RPMI7951 (cell line): Measurements from ENCODE around the gene ZNF556. TPM values are rescaled to one million over a fixed set of nuclear protein-coding genes. Genes with fewer than 3 reads are reported as not detected.

Source experiments
- DNase-seq: peaks from one replicate; pipeline ENCODE4 v3.0.0-alpha.2; 2012; ENCODE audit warnings: low read depth
- total RNA-seq: library from RNA; depleted of rRNA; stranded (reverse); fragments of >200 nt; shearing (Covaris generic); gene quantifications from 2 replicates; pipeline ENCODE4 v1.2.3, GENCODE V29; 2014; rRNA removed

ZNF556 gene
- total RNA-seq, 1 experiment from 2014 or later, result 1.7 TPM

DNA sequence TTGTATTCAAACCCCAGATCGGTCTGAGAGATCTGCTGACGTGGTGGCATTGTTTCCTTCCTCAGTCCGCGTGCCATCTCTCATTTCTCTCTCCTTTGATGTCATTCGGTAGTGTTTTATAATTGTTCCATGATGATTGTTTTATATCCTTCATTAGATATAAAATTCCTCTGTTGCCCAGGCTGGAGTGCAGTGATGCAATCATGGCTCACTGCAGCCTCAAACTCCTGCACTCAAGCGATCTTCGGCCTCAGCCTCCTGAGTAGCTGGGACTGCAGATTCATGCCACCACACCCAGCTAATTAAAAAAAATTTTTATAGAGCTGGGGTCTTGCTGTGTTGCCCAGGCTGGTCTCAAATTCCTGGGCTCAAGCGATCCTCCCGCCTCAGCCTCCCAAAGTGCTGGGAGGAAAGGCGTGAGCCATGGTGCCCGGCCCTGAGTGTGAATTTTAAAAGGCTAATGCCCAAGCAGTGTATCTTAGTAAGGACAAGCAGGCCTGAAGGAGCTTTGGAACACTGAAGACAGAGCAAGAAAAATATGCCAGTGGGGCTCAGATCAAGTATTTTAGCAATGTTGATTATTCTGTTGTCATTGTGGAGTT lies 38.9 kb downstream of the ZNF556 start:
- no peak for DNase-seq

DNA sequence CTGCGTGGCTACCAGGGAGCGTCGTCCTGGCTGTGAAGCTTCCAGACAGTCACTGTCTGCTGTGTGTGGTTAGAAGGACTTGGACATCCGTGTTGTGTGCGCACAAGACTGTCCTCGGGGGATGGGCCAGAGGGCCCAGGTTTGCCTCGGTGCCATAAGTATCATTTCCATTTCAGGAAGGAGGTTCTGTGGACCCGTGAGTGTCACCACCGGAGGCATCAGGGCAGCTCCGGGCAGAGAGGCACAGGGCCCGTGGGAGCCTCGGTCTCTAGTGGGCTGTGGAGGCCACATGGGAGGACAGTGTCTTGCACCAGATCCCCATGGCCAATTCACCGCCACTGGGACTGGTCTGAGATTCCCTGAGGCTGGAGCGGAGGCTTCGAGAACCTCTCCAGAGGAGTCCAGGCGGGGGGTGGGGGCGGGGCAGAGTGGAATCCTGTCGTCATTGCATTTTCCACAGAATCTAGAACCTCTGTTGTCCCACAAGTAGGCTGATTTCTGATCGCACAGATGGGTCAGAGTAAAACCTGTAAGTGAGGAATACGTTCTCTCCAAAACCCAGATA lies 39.6 kb downstream of the ZNF556 start:
- DNase-seq, result no peak

DNA sequence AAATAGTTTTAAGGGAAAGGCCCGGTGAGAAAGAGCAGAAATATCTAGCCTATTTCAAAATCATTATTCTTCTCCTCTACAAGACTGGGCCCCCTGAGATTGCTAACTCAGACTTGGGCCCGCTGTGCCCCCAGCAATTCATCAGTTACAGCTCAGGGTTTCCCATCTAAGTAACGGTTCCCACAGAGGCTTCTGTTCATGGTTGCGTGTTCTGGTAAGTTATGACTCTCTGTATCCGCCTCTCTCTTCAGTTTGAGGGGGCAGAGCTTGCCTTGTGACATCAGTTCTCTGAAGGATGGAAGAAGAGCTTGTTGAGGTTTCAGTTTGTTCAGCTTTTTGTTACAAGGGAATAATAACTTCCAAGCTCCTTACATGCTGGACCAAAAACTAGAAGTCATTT lies 45.2 kb downstream of the ZNF556 start:
- no peak for DNase-seq

DNA sequence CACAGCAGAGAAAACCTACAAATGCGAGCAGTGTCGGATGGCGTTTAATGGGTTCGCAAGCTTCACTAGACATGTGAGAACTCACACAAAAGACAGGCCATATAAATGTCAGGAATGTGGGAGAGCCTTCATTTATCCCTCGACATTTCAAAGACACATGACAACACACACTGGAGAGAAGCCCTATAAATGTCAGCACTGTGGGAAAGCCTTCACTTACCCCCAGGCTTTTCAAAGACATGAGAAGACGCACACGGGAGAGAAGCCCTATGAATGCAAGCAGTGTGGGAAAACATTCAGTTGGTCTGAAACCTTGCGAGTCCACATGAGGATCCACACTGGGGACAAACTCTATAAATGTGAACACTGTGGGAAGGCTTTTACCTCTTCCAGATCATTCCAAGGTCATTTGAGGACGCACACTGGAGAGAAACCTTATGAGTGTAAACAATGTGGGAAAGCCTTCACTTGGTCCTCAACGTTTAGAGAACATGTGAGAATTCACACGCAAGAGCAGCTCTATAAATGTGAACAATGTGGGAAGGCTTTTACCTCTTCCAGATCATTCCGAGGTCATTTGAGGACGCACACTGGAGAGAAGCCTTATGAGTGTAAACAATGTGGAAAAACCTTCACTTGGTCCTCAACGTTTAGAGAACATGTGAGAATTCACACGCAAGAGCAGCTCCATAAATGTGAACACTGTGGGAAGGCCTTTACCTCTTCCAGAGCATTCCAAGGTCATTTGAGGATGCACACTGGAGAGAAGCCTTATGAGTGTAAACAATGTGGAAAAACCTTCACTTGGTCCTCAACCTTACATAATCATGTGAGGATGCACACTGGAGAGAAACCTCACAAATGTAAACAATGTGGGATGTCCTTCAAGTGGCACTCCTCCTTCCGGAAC lies 50.4 kb downstream of the ZNF556 start:
- no peak for DNase-seq

DNA sequence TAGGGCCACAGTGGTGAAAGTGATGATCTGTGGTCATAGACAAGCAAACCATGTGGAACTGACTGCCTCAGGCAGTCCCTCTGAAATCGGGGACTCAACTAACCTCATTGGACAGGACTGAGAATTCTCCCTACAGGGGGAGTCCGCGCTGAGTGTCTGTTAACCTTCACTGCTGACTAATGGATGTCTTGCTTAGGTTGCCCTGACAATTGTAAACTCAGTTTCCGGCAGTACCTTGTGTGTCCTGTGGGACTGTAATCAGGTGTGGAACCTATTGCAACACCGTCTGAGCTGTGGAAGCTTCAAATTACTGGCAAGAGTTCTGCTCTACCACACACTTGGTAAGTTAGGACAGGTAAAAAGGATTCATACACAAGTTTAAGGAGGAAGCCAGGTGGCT lies 55.9 kb downstream of the ZNF556 start:
- peak; percentile 29 for DNase-seq

DNA sequence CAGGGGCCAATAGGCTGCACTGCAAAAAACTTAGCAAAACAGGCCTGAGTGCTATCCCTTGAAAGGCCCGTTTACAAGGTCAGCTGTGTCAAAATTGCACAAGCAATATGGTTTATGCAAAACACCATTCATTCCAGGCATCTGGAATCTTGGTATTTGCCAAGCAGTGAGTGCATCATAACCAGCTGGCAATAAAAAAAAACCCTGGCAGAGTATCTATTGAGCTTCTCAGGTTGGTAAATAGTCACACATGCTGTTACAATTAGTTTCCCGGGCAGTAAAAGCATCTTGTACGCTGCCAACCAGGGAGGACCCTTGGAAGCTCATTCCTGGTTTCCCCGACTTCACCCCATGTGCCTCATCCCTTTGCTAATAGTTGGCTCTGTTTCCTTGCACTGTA lies 56.4 kb downstream of the ZNF556 start:
- peak; percentile 68 for DNase-seq

DNA sequence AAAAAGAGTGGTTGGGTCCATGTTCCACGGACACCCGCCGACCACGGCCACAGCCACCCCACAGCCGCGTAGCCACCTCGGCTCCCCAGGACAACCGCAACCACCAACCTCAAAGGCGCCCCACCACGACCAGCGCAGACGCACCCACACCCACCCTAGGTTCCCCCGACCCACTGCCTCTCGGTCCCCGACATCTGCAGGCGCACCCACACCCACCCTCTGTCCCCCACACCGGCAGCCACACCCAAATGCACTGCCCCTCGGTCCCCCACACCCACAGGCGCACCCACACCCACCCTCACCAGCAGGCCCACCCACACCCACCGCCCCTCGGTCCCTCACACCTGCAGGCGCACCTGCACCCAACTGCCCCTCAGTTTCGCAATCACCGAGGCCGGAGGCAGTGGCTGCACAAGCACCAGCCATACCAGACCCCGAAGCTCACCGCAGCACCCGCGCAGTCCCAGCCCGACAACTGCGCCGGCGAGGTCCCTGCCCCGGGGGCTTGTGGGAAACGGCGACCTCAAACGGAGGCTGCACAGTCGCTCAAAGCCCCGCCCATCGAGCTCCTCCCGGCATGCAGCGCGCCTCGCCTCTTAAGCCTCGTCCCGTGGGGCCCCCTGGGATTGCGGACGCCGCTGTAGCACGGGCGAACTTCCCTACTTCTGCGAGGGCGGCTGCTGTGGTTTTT lies 59.4 kb downstream of the ZNF556 start:
- DNase-seq, result no peak

DNA sequence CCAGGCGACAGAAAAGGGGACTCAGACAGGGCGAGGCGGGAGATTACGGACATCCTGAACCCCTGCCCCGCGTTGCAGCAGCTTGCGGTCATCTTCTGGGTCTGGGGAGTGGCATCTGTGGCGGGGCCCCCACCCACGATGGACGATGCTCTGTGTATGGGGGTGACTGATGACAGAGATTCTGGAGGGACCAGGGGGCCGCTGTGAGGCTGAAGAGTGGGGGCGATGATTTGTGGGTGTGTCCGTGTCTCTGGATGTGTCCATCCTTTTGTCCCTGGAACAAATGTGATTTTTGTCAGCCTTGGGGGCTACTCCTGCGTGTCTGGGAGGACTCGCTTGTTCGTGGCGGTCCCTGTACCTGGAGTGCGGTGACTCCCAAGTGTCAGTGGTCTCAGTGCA lies 59.9 kb downstream of the ZNF556 start:
- no peak for DNase-seq

Other genes starting within 250 kb of the ZNF556 start
- gene GNG7, start 164.6 kb upstream of the ZNF556 start, total RNA-seq, result 0.96 and 1.3 TPM in 2 replicates
- gene DIRAS1, start 146.0 kb upstream of the ZNF556 start, total RNA-seq, result 0.96 and 1.9 TPM in 2 replicates
- gene SLC39A3, start 127.3 kb upstream of the ZNF556 start, total RNA-seq, result 37.1 and 55.1 TPM in 2 replicates
- gene SGTA, start 84.1 kb upstream of the ZNF556 start, total RNA-seq, result 58.5 and 62.1 TPM in 2 replicates
- 63.7 and 117 TPM in 2 replicates for gene THOP1, start 81.8 kb upstream of the ZNF556 start, total RNA-seq
- 0.88 and 1.1 TPM in 2 replicates for gene ZNF554, start 47.5 kb upstream of the ZNF556 start, total RNA-seq
- gene ZNF555, start 25.9 kb upstream of the ZNF556 start, total RNA-seq, result 6.8 and 7.3 TPM in 2 replicates
- gene ZNF57, start 33.6 kb downstream of the ZNF556 start, total RNA-seq, result 4.9 and 5.0 TPM in 2 replicates
- gene ZNF77, start 77.6 kb downstream of the ZNF556 start, total RNA-seq, result 9.1 and 12.0 TPM in 2 replicates
- 0.84 and 3.9 TPM in 2 replicates for gene TLE6, start 110.2 kb downstream of the ZNF556 start, total RNA-seq
- gene TLE2, start 161.9 kb downstream of the ZNF556 start, total RNA-seq, result not detected in 2 replicates
- 178 and 208 TPM in 2 replicates for gene TLE5, start 195.2 kb downstream of the ZNF556 start, total RNA-seq
- 35.9 and 56.3 TPM in 2 replicates for gene GNA11, start 227.0 kb downstream of the ZNF556 start, total RNA-seq